T1000 (cell line): ENCODE results near the gene NR2F6.

Source experiments
- DNase-seq: peaks from one replicate; lab custom pipeline; 2025; ENCODE audit warnings: mixed read lengths; lab: John Stamatoyannopoulos, UW

Gene NR2F6

DNA sequence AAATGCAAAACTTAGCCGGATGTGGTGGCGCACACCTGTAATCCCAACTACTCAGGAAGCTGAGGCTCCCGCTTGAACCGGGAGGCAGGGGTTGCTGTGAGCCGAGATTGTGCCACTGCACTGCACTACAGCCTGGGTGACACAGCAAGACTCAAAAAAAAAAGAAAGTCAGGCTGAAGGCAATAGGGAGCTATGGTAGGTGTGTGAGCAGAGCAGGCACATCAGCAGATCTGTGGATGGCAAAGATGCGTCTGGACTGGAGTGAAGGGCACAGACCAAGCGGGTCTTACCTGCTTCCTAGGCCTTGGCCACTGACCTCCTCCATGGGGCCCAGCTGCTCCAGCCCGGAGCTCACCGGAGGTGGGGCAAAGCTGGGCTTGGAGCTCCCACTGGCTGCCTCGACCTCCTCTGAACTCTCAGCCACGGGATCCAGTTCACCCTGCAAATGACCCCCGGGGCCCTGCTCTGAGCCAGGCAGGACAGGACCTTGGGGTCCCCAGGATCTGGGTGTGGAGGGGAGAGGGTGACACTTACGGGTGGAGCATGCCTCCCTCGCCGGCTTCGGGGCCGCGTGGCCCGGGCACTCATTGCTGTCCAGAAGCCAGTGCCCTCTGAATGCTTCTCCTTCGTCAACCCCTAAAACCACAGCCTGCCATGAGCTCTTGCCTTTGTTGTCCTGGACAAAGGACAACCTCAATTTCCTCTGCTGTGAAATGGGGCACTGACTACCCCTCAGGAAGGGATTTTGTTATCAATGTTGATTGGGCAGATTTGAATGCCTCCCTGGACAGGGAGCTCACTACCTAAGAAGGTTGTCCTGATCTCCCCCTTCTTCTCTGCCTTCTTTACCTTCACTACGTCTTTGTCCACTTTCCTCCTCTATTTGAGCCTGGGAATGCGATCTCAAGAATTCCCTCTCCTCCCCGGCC, 18.3 kb upstream of the NR2F6 start:
- DNase-seq = no peak

DNA sequence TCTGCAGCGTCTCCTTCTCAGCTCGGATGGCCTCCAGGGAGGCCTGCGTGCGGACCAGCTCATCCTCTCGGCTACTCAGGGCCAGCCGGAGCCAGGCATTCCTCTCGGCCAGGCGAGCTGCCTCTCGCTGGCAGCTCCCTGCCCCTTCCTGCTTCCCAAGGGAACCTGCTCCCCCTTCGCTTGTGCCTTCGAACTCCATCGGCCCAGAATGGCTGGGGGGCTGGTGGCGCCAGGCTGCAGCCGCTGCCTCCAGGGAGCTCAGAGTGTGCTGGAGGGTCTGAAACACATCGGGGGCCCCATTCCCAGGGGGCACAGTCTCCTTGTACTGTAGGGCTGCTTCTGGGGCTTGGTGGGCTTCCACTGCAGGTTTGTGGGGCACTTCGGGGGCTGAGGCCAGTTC, 16.8 kb upstream of the NR2F6 start:
- DNase-seq = no peak

DNA sequence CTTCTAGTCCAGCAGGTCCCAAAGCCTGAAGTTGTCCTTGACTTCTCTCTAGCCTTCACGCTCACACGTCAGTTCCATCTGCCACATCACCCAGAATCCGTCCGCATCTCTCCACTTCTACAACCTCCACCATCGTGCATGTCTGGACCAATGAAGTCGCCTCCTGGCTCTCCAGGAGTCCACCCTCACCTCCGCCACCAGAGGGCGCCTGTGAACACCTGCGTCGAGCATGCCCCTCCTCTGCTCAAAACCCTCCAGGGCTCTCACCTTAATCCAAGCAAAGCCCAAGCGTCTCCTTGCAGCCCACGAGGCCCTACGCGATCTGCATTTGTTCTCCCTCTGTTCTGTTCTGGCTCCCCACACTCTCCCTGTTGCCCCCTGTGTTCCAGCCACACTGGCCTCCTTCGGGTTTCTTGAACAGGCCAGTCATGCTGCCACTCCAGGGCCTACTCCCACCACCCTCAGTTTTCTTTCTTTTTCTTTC, 15.2 kb upstream of the NR2F6 start:
- DNase-seq = peak; percentile 45

DNA sequence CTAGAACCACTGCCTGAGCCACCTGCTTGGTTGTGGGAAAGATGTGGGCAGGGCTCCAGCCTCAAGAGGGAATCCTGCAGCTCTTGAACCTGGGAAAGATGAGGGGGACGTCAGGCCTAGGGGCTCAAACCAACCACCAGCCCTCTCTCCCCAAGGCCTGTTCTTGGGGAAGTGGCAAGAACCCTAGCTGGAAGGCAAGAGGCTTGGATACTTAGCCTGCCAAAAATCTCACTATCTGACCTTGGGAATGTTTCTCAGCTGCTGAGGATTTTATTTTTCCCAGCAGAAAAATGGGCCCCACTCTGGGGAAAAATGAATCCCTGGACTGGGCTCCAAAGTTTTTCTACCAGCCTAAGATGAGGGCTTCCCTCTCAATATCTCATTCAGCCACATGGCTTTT, 14.2 kb upstream of the NR2F6 start:
- DNase-seq = no peak

DNA sequence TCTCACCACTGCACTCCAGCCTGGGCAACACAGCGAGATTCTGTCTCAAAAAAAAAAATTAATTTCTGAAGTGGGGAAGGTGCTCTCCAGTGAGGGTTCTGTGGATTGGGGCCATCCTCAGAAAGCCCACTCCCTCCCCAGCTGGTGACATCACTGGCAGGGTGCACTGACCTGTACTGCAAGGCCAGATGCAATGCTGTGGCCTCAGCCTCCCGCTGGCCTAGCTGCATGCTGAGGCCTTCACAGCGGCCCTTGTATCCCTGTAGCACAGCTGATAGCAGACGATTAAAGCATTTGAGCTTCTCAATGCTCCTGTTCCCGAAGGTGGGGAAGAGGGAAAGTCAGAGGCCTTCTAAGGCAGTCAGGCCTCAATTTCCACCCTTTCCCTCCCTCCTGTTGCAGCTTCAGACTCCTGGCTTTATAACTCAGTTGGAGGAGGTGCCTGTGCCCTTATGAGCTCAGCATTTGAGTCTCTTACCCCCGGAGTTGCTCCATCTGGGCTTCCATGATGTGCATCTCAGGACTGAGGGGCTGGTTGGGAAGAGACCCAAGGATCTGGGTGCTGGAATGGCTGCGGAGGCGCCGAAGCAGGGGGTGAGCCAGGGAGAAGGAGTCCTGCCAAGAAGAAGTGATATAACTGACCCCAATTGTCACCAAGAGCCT, 13.5 kb upstream of the NR2F6 start:
- DNase-seq = no peak

DNA sequence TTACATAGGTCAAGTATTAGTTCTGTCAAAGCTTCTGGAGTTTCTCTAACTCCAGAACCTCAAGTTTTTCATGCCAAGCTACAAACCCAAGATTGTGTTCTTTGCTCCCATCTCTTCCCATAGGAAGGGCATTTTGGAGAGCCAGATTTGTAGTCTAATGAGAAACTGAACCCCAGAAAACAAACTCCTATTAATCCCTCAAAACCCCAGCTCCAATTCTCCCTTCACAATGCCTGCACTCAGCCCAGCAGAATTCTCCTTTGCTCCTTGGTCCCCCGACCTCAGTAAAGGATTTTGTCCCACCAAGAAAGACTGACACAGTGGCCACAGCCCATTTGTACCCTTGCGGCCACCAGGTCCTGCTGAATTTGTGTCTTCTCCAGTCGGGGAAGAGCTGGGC, 10.4 kb upstream of the NR2F6 start:
- no peak for DNase-seq

DNA sequence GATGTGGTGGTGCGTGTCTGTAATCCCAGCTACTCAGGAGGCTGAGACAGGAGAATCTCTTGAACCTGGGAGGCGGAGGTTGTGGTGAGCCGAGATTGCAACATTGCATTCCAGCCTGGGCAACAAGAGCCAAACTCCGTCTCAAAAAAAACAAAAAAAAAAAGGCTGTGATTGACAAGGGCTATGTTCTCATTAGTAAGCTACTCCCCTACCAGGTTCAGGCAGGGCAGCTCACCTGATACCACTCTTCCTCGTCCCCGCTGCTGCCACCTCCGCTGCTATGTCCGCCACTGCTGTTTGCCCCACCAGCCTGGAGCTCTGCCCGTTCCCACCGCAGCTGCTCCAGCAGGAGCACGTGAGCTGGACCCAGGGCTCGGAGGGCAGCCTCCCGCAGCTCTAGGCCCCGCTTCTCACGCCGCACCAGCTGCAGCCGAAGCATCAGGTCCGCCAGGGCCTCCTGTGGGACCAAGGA, 9.5 kb upstream of the NR2F6 start:
- no peak for DNase-seq

DNA sequence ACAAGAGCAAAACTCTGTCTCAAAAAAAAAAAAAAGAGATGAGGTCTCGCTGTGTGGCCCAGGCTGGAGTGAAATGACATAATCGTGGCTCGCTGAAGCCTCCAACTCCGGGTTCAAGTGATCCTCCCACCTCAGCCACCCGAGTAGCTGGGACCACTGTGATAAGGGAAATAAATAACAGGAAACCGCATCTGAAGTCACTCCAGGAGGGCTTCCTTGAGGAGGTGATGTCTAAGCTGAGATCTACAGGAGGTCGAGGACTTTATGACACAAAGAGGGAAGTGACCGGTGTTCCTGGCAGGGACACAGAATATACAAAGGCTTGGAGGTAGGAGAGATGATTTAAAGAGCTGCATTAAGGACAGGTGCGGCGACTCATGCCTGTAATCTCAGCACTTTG, 8.9 kb upstream of the NR2F6 start:
- no peak for DNase-seq

DNA sequence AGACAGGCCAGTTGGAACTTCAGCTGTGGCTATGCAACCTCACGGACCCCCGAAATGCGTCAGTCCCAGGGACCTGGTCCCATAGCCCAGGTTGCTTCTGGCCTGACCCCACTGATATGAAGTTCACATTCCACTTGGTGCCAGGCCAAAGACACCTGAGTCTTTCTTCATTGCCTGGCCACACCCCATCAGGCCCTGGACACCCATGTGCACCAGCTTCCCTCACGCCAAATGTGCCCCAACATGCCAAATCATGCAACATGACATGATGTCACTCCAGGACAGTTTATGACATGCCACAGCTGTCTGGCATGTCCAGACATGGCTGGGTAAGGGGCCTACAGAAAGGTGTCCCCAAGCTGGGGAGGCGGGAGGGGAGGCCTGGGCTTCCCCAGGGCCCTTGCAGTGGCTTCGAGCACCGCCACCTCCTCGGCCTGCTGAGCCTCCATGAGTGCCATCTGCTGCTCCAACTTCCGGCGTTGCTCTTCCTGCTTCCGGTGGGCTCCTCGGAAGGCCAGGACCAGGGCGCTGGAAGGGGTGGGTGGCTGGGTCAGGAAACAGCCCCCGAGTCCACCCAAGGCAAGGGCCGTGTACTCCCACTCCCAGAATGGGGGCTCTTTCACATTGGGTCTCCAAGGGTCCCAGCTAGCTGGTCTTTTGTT, 4.3 kb upstream of the NR2F6 start:
- DNase-seq = no peak

DNA sequence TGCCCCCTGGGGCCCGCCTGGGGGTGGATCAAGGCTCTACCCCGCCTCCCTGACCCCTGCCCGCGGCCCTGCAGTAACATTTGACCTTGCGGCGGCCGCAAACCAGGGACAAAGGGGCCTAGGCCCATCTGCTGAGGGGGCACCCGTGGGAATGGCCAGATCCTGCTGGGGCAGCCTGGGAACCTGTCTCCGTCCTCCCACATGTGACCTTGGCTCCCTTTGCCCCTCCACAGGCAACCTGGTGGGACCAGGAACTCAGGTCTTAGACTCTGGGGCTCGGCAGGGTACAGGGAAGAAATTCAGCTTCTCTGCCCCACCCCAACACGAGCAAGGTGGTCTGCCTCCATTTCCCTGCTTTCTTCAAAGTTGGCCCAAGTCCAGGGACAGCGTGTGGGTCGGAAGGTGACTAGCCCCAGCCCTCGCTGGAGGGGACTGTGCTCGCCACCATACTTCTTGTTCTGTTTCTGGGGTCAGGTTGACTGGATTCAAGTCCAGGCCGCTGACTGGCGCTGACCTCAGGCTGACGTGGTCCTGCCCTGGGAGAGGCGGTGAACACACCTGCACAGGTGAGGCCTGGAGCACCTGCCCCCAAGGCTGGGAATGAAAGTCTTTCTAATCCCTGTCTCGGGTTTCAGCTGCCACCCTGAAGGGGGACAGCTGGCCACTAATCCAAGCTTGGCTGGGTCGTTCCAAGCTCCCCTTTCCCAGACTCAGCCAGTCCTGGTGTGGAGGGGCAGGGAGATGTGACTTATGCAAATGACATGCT, 2.5 kb upstream of the NR2F6 start:
- no peak for DNase-seq

DNA sequence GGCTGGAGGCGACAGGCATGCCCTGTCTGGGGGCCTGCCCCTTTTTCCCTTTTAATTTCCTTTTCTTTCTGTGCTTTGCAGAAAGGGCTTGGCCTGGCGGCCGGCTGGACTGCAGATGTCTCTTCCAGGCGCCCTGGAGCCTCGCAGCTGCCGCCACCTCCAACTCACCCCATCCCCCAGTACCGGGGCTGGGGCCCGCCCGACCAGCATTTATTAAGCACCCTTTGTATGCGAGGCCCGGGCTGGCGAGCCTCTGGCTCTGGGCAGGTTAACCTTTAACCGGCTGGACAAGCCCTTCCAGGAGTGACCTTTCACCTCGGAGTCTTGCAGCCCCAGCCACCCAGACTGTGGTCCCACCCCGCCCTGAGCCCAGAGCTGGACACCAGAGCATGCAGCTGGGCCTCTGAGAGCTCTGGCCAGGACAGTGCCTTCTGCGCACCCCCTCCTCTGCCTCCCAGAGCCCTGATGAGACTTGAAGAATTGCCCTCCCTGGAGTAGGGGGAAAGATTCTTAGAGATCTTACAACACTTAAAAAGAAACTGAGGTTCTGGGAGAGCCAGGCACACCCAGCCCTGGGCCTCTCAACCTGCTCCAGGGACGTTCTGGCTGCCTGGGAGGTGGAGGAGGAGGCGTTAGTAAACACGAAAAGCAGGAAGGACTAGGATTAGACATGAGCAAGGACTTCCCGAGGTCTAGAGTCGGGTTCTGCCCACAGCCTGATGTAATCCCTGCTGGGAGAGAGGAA, 1.1 kb upstream of the NR2F6 start:
- no peak for DNase-seq

DNA sequence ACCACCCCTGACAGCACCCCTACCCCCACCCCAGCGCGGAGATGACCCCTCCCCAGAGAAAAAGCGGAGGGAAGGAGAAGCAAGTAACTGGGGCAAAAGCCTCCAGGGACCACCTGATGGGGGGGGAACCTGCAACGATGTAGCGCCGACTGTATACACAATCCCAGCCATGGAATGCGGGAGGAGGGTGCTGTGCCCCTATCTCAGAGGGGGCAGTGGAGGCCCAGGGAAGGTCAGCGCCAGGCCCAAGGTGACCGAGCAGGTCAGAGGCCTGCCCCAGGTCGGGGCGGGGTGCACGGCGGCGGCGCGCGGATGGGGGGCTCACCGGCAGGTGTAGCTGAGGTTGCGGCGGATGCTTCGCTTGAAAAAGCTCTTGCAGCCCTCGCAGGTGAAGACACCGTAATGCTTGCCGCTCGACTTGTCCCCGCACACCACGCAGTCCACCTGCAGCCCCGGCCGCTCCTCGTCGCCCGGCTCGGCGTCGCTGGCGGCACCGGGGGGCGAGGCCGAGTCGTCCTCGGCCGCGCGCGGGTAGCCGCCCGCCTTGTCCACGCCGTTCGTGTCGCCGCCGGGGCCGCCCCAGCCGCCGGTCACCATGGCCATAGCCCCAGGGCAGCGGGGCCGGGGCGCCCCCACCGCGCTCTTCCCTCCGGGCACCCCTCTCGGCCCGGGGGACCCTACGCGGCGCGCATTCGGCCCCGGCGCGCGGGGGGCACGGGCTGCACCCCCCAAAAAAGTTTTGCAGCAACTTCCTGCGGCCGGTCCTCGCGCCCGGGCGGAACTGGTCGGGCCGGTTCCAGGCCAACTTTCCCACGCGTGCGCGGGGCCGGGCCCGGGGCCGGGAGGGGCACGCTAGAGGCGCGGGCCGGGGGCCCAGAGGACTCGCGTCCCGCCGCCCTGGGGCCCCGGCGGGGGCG, 843 bp downstream of the NR2F6 start:
- DNase-seq = no peak

DNA sequence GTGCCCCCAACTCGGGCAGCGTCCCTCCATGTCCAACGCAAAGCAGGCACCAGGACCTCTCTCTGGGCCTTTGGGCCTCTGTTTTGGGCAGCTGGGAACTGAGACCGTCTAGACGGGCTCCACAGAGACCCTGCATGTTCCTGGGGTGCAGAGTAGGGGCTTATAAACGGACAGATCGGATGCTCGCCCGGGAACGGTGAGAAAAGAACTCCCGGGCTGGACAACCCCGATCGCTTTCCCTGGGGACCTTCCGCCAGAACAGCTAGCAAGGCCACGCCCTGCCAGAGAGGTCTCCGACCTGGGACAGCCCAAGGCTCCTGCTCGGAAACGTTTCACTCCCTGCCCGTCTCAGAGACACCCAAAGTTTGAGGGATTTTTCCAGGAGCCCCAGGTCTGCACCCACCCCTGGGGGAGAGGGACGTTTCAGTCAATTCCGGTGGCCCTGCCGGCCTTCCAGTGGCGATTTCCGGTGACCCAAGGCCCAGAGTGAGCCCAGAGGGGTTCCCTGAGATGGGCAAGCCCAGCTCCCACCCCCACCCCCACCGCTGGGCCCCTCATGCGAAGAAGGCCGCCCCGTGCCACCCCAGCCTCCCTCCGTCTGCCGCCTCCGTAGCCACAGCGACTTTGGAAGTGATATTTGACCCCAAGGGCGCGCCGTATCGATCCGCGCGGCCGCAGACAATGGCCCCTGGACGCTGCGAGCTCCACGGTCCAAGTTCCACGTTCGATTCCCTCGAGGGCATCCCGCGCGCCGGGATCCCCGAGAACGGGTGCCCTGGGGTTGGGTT, 1.7 kb downstream of the NR2F6 start:
- peak; percentile 14 for DNase-seq

DNA sequence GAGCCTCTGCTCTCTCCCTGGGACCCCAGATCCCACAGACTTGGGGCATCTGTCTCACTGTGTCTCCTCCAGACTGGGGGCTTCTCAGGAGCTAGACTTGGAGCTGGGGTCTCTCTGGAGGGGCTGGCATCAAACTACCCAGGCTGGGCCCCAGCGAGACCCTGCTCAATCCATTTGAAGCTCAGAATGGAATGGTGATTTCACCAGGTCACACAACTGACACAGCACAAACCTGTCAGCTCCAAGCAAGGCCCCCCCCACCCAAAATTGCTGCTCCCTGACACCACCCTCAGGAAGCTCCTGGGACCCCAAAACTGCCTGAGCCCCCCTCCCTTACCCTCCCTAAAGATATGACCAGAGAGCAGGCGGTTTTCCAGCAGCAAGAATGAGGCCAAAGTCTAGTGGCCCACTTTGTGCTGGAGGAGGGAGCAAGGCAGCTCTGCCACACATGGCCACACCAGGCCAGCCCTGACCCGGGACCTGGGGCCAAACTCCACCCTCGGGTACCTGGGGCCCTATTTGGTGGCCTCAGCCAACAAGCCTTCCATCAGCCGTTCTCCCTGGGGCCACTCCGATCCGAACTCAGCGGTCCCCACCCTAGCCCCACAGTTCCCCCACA, 2.4 kb downstream of the NR2F6 start:
- no peak for DNase-seq

DNA sequence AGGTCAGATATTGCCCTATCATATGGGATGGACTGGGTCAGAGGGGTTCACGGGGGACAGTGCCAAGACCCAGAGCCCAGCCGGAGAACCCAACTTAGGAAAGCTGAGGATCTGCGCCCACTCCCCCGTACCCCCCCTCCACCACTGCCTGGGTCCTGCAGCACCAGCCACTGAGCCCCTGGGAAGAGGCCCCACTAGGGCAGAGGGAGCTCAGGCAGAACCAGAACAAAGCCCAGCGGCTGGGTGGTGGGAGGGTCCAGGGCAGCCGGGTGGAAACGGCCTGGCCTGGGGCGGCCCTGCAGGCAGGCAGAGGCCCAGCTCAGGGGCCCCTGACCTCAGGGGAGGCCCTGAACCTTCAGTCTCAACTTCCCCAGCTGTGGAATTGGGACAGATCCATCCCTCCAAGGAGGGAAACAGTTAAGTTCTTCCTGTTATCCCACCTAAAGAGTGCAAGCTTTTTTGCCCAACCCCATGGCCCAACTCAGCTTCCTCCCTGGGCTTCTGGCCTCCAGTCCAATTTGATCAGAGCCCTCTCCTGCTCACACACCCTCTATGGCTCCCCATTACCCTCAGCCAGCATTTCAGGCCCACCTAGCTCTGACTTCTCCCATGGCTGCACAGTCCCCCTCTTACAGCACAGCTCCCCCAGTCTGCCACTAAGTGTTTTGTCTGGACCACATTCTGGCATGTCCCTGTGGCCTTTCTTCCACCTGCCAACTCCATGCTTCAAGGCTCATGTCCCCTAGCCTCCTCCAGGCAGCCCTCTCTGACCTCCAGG, 3.1 kb downstream of the NR2F6 start:
- DNase-seq = no peak

DNA sequence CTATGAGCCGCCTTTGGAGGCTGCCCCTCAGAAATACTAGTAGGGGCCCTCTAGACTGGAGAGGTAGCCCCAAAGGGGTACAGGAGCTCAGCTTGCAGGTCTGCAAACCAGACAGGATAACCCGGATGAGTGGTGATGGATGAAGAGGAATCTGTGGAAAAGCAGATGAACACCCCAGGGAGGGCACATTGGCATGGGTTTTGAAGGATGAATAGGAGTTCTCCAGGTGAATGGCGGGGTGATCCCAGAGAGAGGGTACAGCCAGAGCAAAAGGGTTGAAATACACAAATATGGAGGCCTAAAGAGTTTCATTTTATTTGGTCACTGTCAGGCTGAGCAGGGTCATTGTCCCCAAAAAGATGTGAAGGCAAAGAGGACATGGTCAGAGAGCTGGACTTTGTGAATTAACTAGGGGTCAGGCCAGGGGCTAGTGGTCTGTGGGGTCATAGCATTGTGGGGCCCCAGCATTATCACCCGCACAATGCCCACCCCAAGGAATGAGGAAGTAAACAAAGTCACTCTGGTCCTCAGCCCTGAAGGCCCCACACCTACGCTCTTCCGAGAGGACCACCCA, 4.8 kb downstream of the NR2F6 start:
- DNase-seq = no peak

DNA sequence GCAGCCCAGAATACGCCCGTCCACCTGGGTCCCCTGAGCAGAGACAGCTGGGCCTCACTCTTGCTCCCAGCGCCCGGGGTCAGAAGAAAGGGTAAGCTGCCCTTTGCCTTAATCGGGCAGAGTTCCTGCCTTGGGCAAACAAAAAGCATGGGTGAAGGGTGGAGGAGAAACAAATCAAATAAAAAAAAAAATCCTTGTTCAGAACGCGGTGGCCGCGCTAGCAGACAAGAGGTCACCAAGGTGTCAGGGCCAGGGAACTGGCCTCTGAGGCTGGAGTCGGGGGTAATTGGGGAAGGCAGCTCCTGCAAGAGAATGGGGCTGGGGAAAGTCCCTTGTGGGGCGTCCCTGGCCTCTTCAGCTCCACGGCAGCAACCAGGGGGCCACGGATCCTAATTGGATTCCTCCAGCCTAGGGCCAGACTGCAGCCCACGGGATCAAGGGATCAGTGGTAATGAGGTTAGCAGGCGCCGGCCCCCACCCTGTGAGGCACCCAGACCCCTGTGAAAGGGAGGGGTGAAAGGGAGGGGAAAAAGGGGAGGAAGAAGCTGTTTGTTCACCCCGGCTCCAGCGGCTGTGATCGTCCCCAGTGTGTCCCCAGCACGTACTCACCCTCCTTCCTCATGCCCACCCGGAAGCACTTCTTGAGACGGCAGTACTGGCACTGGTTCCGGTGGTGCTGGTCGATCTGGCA, 5.5 kb downstream of the NR2F6 start:
- no peak for DNase-seq
